Adrenal gland (tissue), 5 donors: ENCODE results near the gene ARFGAP1.

Experiments
- POLR2A ChIP-seq, 2 donors: fragments of 450-650 bp; IDR thresholded peaks; one replicate each; pipeline ENCODE4 v1.6.1; 2017; ENCODE audit warnings: antibody characterized with exemption in 2 of 2, mild to moderate bottlenecking in 2 of 2, moderate library complexity in 1 of 2
- TF ChIP-seq, protein P1 (sequence below), 6 experiments: fragments of 450-650 bp in 4 of 6; fragments of 200-600 bp in 2 of 6; sonication (generic) in 1 of 6; IDR thresholded peaks; 1 replicate in 5 of 6; 2 replicates in 1 of 6; pipeline versions ENCODE4 v1.5.1 to v1.8.0; 2016 to 2021; ENCODE audit warnings: antibody characterized with exemption in 6 of 6, mild to moderate bottlenecking in 2 of 6, moderate library complexity in 1 of 6
- donor health status: DM: no; HTN: no; CAD: no.

DNA sequence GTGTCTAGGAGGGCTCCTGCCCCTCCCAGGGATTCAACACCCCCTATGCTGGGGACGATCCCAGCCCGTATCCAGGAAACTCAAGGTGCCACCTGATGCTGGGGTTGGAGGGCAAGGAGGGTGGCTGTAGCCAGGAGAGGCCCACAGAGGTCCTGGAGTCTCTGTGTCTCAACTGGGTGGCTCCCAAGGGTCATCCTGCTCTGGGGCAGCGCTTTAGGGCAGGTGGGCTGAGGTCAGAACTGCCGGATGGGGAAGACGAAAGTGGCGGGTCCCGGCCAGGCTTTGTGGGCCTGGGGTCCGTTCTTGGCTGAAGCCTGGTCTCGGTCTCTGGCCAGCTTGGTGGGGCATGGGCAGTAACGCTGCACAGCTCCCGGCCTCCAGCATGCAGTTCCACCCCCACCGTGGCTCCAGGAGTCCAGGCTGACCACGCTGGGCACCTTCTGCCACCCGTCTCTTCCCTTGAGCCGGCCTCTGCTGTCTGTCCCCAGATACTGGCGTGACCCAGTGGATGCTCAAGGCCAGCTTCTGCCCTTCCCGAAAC, 17.6 kb downstream of the ARFGAP1 start:
- TF ChIP-seq, protein P1, sequence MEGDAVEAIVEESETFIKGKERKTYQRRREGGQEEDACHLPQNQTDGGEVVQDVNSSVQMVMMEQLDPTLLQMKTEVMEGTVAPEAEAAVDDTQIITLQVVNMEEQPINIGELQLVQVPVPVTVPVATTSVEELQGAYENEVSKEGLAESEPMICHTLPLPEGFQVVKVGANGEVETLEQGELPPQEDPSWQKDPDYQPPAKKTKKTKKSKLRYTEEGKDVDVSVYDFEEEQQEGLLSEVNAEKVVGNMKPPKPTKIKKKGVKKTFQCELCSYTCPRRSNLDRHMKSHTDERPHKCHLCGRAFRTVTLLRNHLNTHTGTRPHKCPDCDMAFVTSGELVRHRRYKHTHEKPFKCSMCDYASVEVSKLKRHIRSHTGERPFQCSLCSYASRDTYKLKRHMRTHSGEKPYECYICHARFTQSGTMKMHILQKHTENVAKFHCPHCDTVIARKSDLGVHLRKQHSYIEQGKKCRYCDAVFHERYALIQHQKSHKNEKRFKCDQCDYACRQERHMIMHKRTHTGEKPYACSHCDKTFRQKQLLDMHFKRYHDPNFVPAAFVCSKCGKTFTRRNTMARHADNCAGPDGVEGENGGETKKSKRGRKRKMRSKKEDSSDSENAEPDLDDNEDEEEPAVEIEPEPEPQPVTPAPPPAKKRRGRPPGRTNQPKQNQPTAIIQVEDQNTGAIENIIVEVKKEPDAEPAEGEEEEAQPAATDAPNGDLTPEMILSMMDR (IDR thresholded peaks at IDR 0.05), result no peak
- no peak for TF ChIP-seq POLR2A (IDR thresholded peaks at IDR 0.05)
